Measurements from ENCODE around the gene CHRNB2.

The CHRNB2 gene, protein sequence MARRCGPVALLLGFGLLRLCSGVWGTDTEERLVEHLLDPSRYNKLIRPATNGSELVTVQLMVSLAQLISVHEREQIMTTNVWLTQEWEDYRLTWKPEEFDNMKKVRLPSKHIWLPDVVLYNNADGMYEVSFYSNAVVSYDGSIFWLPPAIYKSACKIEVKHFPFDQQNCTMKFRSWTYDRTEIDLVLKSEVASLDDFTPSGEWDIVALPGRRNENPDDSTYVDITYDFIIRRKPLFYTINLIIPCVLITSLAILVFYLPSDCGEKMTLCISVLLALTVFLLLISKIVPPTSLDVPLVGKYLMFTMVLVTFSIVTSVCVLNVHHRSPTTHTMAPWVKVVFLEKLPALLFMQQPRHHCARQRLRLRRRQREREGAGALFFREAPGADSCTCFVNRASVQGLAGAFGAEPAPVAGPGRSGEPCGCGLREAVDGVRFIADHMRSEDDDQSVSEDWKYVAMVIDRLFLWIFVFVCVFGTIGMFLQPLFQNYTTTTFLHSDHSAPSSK

DNA sequence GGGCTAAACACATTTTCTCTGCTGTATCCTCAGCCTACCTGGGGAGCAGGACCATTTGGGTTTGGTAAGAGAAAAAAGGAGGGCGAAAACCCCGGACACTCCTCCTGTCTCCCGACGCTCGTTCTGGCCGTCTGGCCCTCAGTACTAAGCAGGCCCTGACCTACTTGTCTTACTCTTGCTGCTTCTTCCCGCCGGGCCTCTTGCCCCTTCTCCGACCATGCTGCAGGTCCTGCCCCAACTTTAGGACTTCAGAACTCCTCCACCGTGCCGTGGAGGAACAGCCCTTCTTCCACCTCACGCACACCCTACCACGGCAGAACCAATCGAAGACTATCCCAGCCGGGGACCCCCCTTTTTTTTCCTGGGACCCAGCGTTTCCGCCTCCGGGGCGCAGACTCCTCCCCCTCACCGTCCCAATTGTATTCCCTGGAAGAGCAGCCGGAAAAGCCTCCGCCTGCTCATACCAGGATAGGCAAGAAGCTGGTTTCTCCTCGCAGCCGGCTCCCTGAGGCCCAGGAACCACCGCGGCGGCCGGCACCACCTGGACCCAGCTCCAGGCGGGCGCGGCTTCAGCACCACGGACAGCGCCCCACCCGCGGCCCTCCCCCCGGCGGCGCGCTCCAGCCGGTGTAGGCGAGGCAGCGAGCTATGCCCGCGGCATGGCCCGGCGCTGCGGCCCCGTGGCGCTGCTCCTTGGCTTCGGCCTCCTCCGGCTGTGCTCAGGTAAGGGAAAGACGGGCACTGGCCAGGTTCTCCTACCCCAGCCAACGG is at the start of gene CHRNB2:
Gene CHRNB2, plus strand, starts transcription at position 393 of the 771 bp plus-strand sequence. Its CDS starts 267 bp downstream, at position 660.
- TF ChIP-seq CTCF (conservative IDR thresholded peaks at IDR 0.05; ENCODE audit: low read length) = no peak
- no peak within 1 kb of the TSS; the same call in 1 of the 2 replicates for H3K4me3 ChIP-seq (ENCODE audit: low read length)
- peak; percentile 18 for DNase-seq (ENCODE audit: low read depth)

GRCh38 chr1:154519591-154519991 is 48.0 kb upstream of the CHRNB2 start:
- no peak for TF ChIP-seq CTCF (conservative IDR thresholded peaks at IDR 0.05; ENCODE audit: low read length)
- no peak overlapping the region for H3K4me3 ChIP-seq (ENCODE audit: low read length)

GRCh38 chr1:154520333-154520732 is 47.2 kb upstream of the CHRNB2 start:
- no peak overlapping the region for H3K4me3 ChIP-seq (ENCODE audit: low read length)
- DNase-seq (ENCODE audit: low read depth) = no peak
- no peak for TF ChIP-seq CTCF (conservative IDR thresholded peaks at IDR 0.05; ENCODE audit: low read length)

More at GRCh38 chr1:154519591-154519991, 48.0 kb upstream of the CHRNB2 start:
- no peak for DNase-seq (ENCODE audit: low read depth)

- no peak for DNase-seq (ENCODE audit: low read depth)
- TF ChIP-seq CTCF (conservative IDR thresholded peaks at IDR 0.05; ENCODE audit: low read length) = no peak
- H3K4me3 ChIP-seq (ENCODE audit: low read length) = no peak overlapping the region
These were observed 45.9 kb upstream of the CHRNB2 start for GRCh38 chr1:154521695-154522094.

DNA sequence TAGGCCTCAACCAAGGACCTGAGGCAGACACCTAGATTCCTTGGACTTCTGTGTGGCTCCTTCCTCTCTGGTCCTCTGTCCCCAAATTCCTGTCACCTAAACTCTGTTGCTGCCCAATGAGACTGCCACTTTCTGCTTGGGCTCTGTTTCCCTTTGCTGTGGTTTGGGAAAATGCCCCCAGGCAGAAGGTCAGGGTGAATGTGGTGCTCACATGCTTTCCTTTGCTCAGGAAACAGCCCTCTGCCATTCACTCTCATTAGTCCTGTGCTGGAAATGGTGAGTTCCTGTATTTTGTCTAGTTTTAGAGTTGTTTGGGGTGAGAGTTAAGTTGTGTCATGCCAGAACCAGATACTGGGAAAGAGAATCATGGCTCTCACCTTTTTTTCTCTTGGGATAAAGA is 42.7 kb upstream of the CHRNB2 start:
- no peak for TF ChIP-seq CTCF (conservative IDR thresholded peaks at IDR 0.05; ENCODE audit: low read length)
- DNase-seq (ENCODE audit: low read depth) = no peak
- no peak overlapping the region for H3K4me3 ChIP-seq (ENCODE audit: low read length)

DNA sequence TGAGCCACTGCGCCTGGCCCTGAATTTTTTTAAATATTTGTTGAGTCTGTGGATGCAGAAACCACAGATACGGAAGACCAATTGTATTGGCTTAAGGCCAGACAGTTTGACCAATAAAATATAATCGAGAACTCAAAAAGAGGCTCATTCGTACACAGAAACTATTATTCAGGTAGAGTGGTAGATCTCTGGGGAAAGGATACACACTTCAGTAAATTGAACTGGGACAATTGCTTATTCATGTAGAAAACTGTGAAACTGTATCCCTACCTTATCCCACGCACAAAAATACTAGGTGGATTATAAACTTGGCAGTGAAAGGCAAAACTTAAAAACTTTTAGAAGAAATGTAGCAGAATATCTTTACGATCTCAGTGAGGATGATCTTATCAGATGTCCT is 40.4 kb upstream of the CHRNB2 start:
- DNase-seq (ENCODE audit: low read depth) = no peak
- H3K4me3 ChIP-seq (ENCODE audit: low read length) = no peak overlapping the region
- TF ChIP-seq CTCF (conservative IDR thresholded peaks at IDR 0.05; ENCODE audit: low read length) = no peak
